ENCODE measurements around the gene OPHN1. TPM values are rescaled to one million over a fixed set of nuclear protein-coding genes. Genes with fewer than 3 reads are reported as not detected.

Gene OPHN1
- total and polyA plus RNA-seq, 2 donors: 4.3 to 19.6 TPM

- Histone ChIP-seq H3K36me3 (ENCODE audit: insufficient read depth) (no peaks in the 10 kb centered on the region), H3K4me3 (ENCODE audit: low read depth, low read length) (no peak overlapping the region), H3K4me1 (ENCODE audit: insufficient read depth) (no peaks in the 10 kb centered on the region), H3K27ac (ENCODE audit: low read depth) (no peak overlapping the region)
- WGBS: 53% methylated on average over 4 of the region's 4 CpGs
- no peak for DNase-seq (ENCODE audit: extremely low spot score)
Measured at GRCh38 chrX:68061206-68061535, 372.1 kb downstream of the OPHN1 start.

GRCh38 chrX:68060506-68061205 lies 372.6 kb downstream of the OPHN1 start:
- WGBS: 51% methylated on average over 2 of the region's 2 CpGs
- H3K4me3 ChIP-seq (ENCODE audit: low read depth, low read length): no peak overlapping the region
- no peak overlapping the region for H3K27ac ChIP-seq (ENCODE audit: low read depth)
- no peaks in the 10 kb centered on the region for H3K4me1 ChIP-seq (ENCODE audit: insufficient read depth)
- H3K36me3 ChIP-seq (ENCODE audit: insufficient read depth): no peaks in the 10 kb centered on the region
- no peak for DNase-seq (ENCODE audit: extremely low spot score)

- DNase-seq (ENCODE audit: extremely low spot score): no peak
- no peak overlapping the region for H3K27ac ChIP-seq (ENCODE audit: low read depth)
- WGBS: 81% methylated on average over 1 of the region's 1 CpG
- no peak overlapping the region for H3K4me3 ChIP-seq (ENCODE audit: low read depth, low read length)
- no peaks in the 10 kb centered on the region for H3K4me1 ChIP-seq (ENCODE audit: insufficient read depth)
- no peaks in the 10 kb centered on the region for H3K36me3 ChIP-seq (ENCODE audit: insufficient read depth)
Measured at GRCh38 chrX:68059469-68059868, 373.8 kb downstream of the OPHN1 start.

GRCh38 chrX:68049466-68049865 lies 383.8 kb downstream of the OPHN1 start:
- Histone ChIP-seq H3K27ac (ENCODE audit: low read depth) (no peak overlapping the region), H3K36me3 (ENCODE audit: insufficient read depth) (peaks cover 2% of the 10 kb centered on the region), H3K4me3 (ENCODE audit: low read depth, low read length) (no peak overlapping the region), H3K4me1 (ENCODE audit: insufficient read depth) (no peaks in the 10 kb centered on the region)
- DNase-seq (ENCODE audit: extremely low spot score): no peak
- WGBS: 94% methylated on average over 3 of the region's 3 CpGs

- H3K27ac ChIP-seq (ENCODE audit: low read depth): no peak overlapping the region
- no peak for DNase-seq (ENCODE audit: extremely low spot score)
- no peaks in the 10 kb centered on the region for H3K4me1 ChIP-seq (ENCODE audit: insufficient read depth)
- H3K4me3 ChIP-seq (ENCODE audit: low read depth, low read length): no peak overlapping the region
- WGBS: 73% methylated on average over 1 of the region's 1 CpG
- H3K36me3 ChIP-seq (ENCODE audit: insufficient read depth): peaks cover 2% of the 10 kb centered on the region
Measured at GRCh38 chrX:68048774-68049173, 384.5 kb downstream of the OPHN1 start.

- DNase-seq (ENCODE audit: extremely low spot score): no peak
- H3K4me1 ChIP-seq (ENCODE audit: insufficient read depth): no peaks in the 10 kb centered on the region
- no peaks in the 10 kb centered on the region for H3K36me3 ChIP-seq (ENCODE audit: insufficient read depth)
- H3K27ac ChIP-seq (ENCODE audit: low read depth): no peak overlapping the region
- WGBS: 91% methylated on average over 2 of the region's 2 CpGs
- no peak overlapping the region for H3K4me3 ChIP-seq (ENCODE audit: low read depth, low read length)
Measured at GRCh38 chrX:68045008-68045577, 388.2 kb downstream of the OPHN1 start.

- no peak for DNase-seq (ENCODE audit: extremely low spot score)
- no peak overlapping the region for H3K4me3 ChIP-seq (ENCODE audit: low read depth, low read length)
- WGBS: 96% methylated on average over 1 of the region's 1 CpG
- no peaks in the 10 kb centered on the region for H3K36me3 ChIP-seq (ENCODE audit: insufficient read depth)
- H3K4me1 ChIP-seq (ENCODE audit: insufficient read depth): no peaks in the 10 kb centered on the region
- no peak overlapping the region for H3K27ac ChIP-seq (ENCODE audit: low read depth)
Measured at GRCh38 chrX:68043713-68044438, 389.4 kb downstream of the OPHN1 start.

- no peak overlapping the region for H3K4me3 ChIP-seq (ENCODE audit: low read depth, low read length)
- no peak overlapping the region for H3K27ac ChIP-seq (ENCODE audit: low read depth)
- 86% methylated on average over 1 of the region's 1 CpG for WGBS
- no peaks in the 10 kb centered on the region for H3K36me3 ChIP-seq (ENCODE audit: insufficient read depth)
- H3K4me1 ChIP-seq (ENCODE audit: insufficient read depth): no peaks in the 10 kb centered on the region
- DNase-seq (ENCODE audit: extremely low spot score): no peak
Measured at GRCh38 chrX:68041110-68041509, 392.2 kb downstream of the OPHN1 start.

GRCh38 chrX:68018248-68019203 lies 414.8 kb downstream of the OPHN1 start:
- 67% methylated on average over 9 of the region's 9 CpGs for WGBS
- no peak overlapping the region for H3K4me3 ChIP-seq (ENCODE audit: low read depth, low read length)
- no peaks in the 10 kb centered on the region for H3K4me1 ChIP-seq (ENCODE audit: insufficient read depth)
- no peak overlapping the region for H3K27ac ChIP-seq (ENCODE audit: low read depth)
- no peak for DNase-seq (ENCODE audit: extremely low spot score)
- no peaks in the 10 kb centered on the region for H3K36me3 ChIP-seq (ENCODE audit: insufficient read depth)

- Histone ChIP-seq H3K4me3 (ENCODE audit: low read depth, low read length) (no peak overlapping the region), H3K4me1 (ENCODE audit: insufficient read depth) (no peaks in the 10 kb centered on the region), H3K27ac (ENCODE audit: low read depth) (no peak overlapping the region), H3K36me3 (ENCODE audit: insufficient read depth) (no peaks in the 10 kb centered on the region)
- no peak for DNase-seq (ENCODE audit: extremely low spot score)
Measured at GRCh38 chrX:67998540-67998939, 434.8 kb downstream of the OPHN1 start.

Small RNA genes lying within 50 kb of the gene (small RNA-seq; reads per million reads assigned to genes)
- gene RF00019 (not detected), gene RNU6-1225P (not detected)

Other genes with a start within 250 kb of the OPHN1 start
- gene YIPF6, start 65.6 kb upstream of the OPHN1 start, total RNA-seq: 38.3 TPM
- gene YIPF6, start 65.6 kb upstream of the OPHN1 start, polyA plus RNA-seq: 17.1 TPM
- gene STARD8, start 214.2 kb upstream of the OPHN1 start, total RNA-seq: 6.5 TPM
- 12.4 TPM for gene STARD8, start 214.2 kb upstream of the OPHN1 start, polyA plus RNA-seq